Fibroblast of lung (primary cell): Measurements from ENCODE around the gene MADCAM1. TPM values are rescaled to one million over a fixed set of nuclear protein-coding genes. Genes with fewer than 3 reads are reported as not detected.

ENCODE experiments used
- DNase-seq, 2 donors: peaks; one replicate each; pipeline versions ENCODE4 v3.0.0 to v3.0.0-alpha.2; 2010; ENCODE audit warnings: low read depth in 2 of 2
- H2AFZ ChIP-seq: 2 replicates; pipeline ENCODE4 v1.5.1; 2012; ENCODE audit warnings: low read length, control low read depth, inconsistent platforms
- H3K27ac ChIP-seq: 2 replicates; pipeline ENCODE4 v1.5.1; 2011; ENCODE audit warnings: low read length, control low read depth; ENCODE audit not compliant: insufficient read depth
- H3K27me3 ChIP-seq: 2 replicates; pipeline ENCODE4 v1.5.1; 2011; ENCODE audit warnings: mild to moderate bottlenecking, low read length; ENCODE audit not compliant: control insufficient read depth, insufficient read depth
- H3K36me3 ChIP-seq: 2 replicates; pipeline ENCODE4 v1.5.1; 2011; ENCODE audit warnings: low read length; ENCODE audit not compliant: control insufficient read depth, insufficient read depth
- H3K4me1 ChIP-seq: 2 replicates; pipeline ENCODE4 v1.5.1; 2011; ENCODE audit warnings: low read length; ENCODE audit not compliant: control insufficient read depth, insufficient read depth; ENCODE audit errors: extremely low read depth
- H3K4me2 ChIP-seq: 2 replicates; pipeline ENCODE4 v1.5.1; 2011; ENCODE audit warnings: low read length, control low read depth; ENCODE audit not compliant: insufficient read depth; ENCODE audit errors: extremely low read depth
- H3K4me3 ChIP-seq, 4 experiments: fragments of 200-600 bp in 1 of 4; sonication (generic) in 1 of 4; replicated peaks in 1 of 4; 2 replicates each; pipeline ENCODE4 v1.5.1; 2011 to 2016; ENCODE audit warnings: low read length in 4 of 4, low read depth in 3 of 4, mild to moderate bottlenecking in 3 of 4, control low read depth in 2 of 4, inconsistent platforms in 1 of 4, mixed read lengths in 1 of 4; ENCODE audit not compliant: insufficient read depth in 1 of 4; ENCODE audit errors: control extremely low read depth in 1 of 4
- H3K79me2 ChIP-seq: 2 replicates; pipeline ENCODE4 v1.5.1; 2012; ENCODE audit warnings: mild to moderate bottlenecking, low read length, inconsistent platforms; ENCODE audit not compliant: control insufficient read depth, insufficient read depth
- H3K9ac ChIP-seq: 2 replicates; pipeline ENCODE4 v1.5.1; 2011; ENCODE audit warnings: mild to moderate bottlenecking, low read length, control low read depth; ENCODE audit not compliant: insufficient read depth
- H3K9me3 ChIP-seq: 2 replicates; pipeline ENCODE4 v1.5.1; 2012; ENCODE audit warnings: low read depth, low read length; ENCODE audit not compliant: control insufficient read depth, insufficient read depth
- H4K20me1 ChIP-seq: 2 replicates; pipeline ENCODE4 v1.5.1; 2011; ENCODE audit warnings: low read length; ENCODE audit not compliant: control insufficient read depth, insufficient read depth; ENCODE audit errors: extremely low read depth
- EZH2 ChIP-seq: IDR thresholded peaks from 2 replicates; pipeline ENCODE4 v1.5.1; 2012; ENCODE audit warnings: low read length, control low read depth, mild to moderate bottlenecking; ENCODE audit errors: missing control alignments
- polyA plus RNA-seq, 2 donors: library from polyadenylated mRNA; depleted of rRNA in 1 of 2; stranded (reverse) in 1 of 2; unstranded in 1 of 2; fragments of >200 nt; gene quantifications; 2 replicates each; pipeline ENCODE4 v1.2.1, GENCODE V29; 2011 to 2012; ENCODE audit warnings: missing spikeins in 1 of 2
- total RNA-seq: library from RNA; depleted of rRNA; stranded (reverse); fragments of >200 nt; gene quantifications from 2 replicates; pipeline ENCODE4 v1.2.1, GENCODE V29; 2014
- TF ChIP-seq, protein P1 (sequence below), 2 donors: IDR thresholded peaks in 1 of 2; conservative IDR thresholded peaks in 1 of 2; 1 replicate in 1 of 2; 2 replicates in 1 of 2; pipeline ENCODE4 v1.5.1; 2011 to 2012; ENCODE audit warnings: low read length in 2 of 2, control low read depth in 1 of 2, inconsistent platforms in 1 of 2, low read depth in 1 of 2, mild to moderate bottlenecking in 1 of 2

MADCAM1 gene
- total and polyA plus RNA-seq, 2 donors (not counting 1 experiment from before 2014, with no cell fraction given): 0.17 TPM; not detected in 1

DNA sequence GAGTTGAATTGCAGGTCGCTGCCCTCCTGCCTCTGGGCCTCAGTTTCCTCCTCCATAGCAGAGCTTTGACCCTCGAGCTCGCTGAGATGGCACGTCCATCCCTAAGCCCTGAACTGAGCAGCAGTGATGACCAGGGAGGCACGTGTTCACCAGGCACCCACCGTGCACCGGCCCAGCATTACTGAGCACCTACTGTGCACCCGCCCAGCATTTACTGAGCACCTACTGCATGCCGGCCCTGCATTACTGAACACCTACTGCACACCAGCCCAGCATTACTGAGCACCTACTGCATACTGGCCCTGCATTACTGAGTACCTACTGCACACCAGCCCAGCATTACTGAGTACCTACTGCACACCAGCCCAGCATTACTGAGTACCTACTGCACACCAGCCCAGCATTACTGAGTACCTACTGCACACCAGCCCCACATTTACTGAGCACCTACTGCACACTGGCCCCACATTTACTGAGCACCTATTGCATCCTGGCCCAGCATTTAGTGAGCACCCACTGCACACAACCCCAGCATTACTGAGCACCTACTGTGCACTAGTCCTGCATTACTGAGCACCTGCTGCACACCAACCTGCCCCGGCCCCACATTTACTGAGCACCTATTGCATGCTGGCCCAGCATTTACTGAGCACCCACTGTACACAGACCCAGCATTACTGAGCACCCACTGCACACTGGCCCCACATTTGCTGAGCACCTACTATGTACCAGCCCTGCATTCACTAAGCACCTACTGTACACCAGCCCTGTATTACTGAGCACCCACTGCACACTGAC lies 17.3 kb downstream of the MADCAM1 start:
- Histone ChIP-seq H3K79me2 (peaks cover 2% of the 10 kb centered on the region), H2AFZ (no peak overlapping the region), H4K20me1 (no peaks in the 10 kb centered on the region), H3K4me2 (no peak overlapping the region), H3K9ac (no peak overlapping the region), H3K4me3 (no peak overlapping the region), H3K4me1 (peaks cover under 1% of the 10 kb centered on the region), H3K9me3 (no peaks in the 10 kb centered on the region), H3K27ac (no peak overlapping the region), H3K27me3 (no peaks in the 10 kb centered on the region), H3K36me3 (peaks cover 4% of the 10 kb centered on the region)
- no peak for DNase-seq
- TF ChIP-seq, protein P1, sequence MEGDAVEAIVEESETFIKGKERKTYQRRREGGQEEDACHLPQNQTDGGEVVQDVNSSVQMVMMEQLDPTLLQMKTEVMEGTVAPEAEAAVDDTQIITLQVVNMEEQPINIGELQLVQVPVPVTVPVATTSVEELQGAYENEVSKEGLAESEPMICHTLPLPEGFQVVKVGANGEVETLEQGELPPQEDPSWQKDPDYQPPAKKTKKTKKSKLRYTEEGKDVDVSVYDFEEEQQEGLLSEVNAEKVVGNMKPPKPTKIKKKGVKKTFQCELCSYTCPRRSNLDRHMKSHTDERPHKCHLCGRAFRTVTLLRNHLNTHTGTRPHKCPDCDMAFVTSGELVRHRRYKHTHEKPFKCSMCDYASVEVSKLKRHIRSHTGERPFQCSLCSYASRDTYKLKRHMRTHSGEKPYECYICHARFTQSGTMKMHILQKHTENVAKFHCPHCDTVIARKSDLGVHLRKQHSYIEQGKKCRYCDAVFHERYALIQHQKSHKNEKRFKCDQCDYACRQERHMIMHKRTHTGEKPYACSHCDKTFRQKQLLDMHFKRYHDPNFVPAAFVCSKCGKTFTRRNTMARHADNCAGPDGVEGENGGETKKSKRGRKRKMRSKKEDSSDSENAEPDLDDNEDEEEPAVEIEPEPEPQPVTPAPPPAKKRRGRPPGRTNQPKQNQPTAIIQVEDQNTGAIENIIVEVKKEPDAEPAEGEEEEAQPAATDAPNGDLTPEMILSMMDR (conservative IDR thresholded peaks at IDR 0.05 in 1 of 2, IDR thresholded peaks at IDR 0.05 in 1 of 2; ENCODE audit: low read depth in 1 of 2, low read length in 2 of 2): no peak
- TF ChIP-seq EZH2: no peak

DNA sequence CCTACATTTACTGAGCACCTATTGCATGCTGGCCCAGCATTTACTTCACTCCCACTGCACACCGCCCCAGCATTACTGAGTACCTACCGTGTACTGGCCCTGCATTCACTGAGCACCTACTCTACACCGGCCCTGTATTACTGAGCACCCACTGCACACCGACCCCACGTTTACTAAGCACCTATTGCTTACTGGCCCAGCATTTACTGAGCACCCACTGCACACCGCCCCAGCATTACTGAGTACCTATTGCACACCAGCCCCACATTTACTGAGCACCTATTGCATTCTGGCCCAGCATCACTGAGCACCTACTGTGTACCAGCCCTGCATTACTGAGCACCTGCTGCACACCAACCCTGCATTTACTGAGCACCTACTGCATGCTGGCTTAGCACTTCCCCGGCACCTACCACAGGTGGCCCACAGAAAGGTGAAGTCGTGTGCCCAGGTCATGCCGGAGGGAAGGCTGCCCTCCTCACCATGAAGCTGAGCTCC lies 17.9 kb downstream of the MADCAM1 start:
- no peaks in the 10 kb centered on the region for H4K20me1 ChIP-seq
- TF ChIP-seq, protein P1 (conservative IDR thresholded peaks at IDR 0.05 in 1 of 2, IDR thresholded peaks at IDR 0.05 in 1 of 2; ENCODE audit: low read depth in 1 of 2, low read length in 2 of 2): no peak
- no peak for TF ChIP-seq EZH2

DNA sequence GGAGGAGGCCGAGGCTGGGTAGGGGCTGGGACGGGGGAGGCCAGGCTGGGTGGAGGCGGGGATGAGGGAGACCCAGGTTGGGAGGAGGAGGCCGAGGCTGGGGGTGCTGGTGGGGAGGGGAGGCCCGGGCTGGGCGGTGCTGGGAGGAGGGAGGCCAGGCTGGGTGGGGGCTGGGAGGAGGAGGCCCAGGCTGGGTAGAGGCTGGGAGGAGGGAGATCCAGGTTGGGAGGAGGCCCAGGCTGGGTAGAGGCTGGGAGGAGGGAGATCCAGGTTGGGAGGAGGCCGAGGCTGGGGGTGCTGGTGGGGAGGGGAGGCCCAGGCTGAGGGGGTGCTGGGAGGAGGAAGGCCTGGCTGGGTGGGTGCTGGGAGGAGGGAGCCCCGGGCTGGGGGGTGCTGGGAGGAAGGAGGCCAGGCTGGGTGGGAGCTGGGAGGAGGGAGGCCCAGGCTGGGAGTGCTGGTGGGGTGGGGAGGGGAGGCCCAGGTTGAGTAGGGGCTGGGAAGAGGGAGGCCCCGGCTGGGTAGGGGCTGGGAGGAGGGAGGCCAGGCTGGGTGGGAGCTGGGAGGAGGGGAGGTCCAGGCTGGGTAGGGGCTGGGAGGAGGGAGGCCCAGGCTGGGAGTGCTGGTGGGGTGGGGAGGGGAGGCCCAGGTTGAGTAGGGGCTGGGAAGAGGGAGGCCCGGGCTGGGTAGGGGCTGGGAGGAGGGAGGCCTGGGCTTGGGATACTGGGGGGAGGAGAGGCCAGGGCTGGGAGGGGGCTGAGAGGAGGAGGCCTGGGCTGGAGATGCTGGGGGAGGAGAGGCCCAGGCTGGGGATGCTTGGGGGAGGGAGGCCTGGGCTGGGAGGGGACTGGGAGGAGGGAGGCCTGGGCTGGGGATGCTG lies 21.7 kb downstream of the MADCAM1 start:
- H3K36me3 ChIP-seq: peaks cover 4% of the 10 kb centered on the region
- H3K27me3 ChIP-seq: no peaks in the 10 kb centered on the region
- H4K20me1 ChIP-seq: no peaks in the 10 kb centered on the region
- H3K4me2 ChIP-seq: no peak overlapping the region
- no peak overlapping the region for H3K27ac ChIP-seq
- DNase-seq: peak in 1 of 2 donors; percentile 94
- H2AFZ ChIP-seq: no peak overlapping the region
- H3K79me2 ChIP-seq: no peaks in the 10 kb centered on the region
- no peak overlapping the region for H3K4me3 ChIP-seq
- no peaks in the 10 kb centered on the region for H3K4me1 ChIP-seq
- H3K9ac ChIP-seq: no peak overlapping the region
- TF ChIP-seq EZH2: no peak
- TF ChIP-seq, protein P1 (conservative IDR thresholded peaks at IDR 0.05 in 1 of 2, IDR thresholded peaks at IDR 0.05 in 1 of 2; ENCODE audit: low read depth in 1 of 2, low read length in 2 of 2): no peak
- H3K9me3 ChIP-seq: no peaks in the 10 kb centered on the region

More for the DNA sequence above, 17.9 kb downstream of the MADCAM1 start:
- Histone ChIP-seq H3K4me2 (no peak overlapping the region), H3K9me3 (no peaks in the 10 kb centered on the region), H3K4me3 (no peak overlapping the region), H3K27me3 (no peaks in the 10 kb centered on the region), H3K79me2 (no peaks in the 10 kb centered on the region), H2AFZ (no peak overlapping the region), H3K9ac (no peak overlapping the region), H3K4me1 (no peaks in the 10 kb centered on the region), H3K27ac (no peak overlapping the region), H3K36me3 (peaks cover 4% of the 10 kb centered on the region)
- no peak for DNase-seq
